Heart left ventricle (tissue), 13 donors: Measurements from ENCODE around the gene TTN.
"Not testable (repeated sequence)": the region's sequence is repeated elsewhere in the genome, so short reads cannot be mapped to it uniquely, and the experiment has no call there.

Experiments used
- CTCF ChIP-seq, 12 donors: fragments of 200-600 bp; sonication (generic) in 4 of 12; IDR thresholded peaks; one replicate each; pipeline versions ENCODE4 v1.5.0 to v1.8.0; 2018 to 2022; ENCODE audit warnings: antibody characterized with exemption in 12 of 12, mild to moderate bottlenecking in 5 of 12
- POLR2A ChIP-seq, 2 donors: fragments of 450-650 bp; IDR thresholded peaks; one replicate each; pipeline ENCODE4 v1.6.1; 2017; ENCODE audit warnings: antibody characterized with exemption in 2 of 2, mild to moderate bottlenecking in 2 of 2, moderate library complexity in 2 of 2
- donor health status: ischemic (EF 13 %, LVEDD 7.1; RV severe dilation, severe dysfunction).
- donor health status: DM: no; HTN: yes; CAD: no.
- donor health status: DM: no; HTN: no; CAD: no.
- donor health status: ischemic (EF 25% LVEDD 6.9; RV normal size, moderate dysfunction).
- donor health status: ischemic (EF 25% LVEDD 5.7; RV mildly dilated, moderate dysfunction).
- donor health status: ischemic (EF 35%, LVEDD 5.7; RV mildly dilated, moderate dysfunction).
- donor health status: nonischemic (EF 11% LVEDD 7.7; RV severe dilation, severe dysfunction).
- donor health status: DM: yes; HTN: yes; CAD: no.
- donor health status: PGD.
- donor health status: ischemic (EF 29% LVEDD 5.4; RV normal size, mild dysfunction).
- donor health status: nonischemic (EF 23%, LVEDD 6.1; RV moderate dilation, normal function).

GRCh38 chr2:178525010-178525409 lies 282.2 kb downstream of the TTN start:
- TF ChIP-seq POLR2A, CTCF (IDR thresholded peaks at IDR 0.05): not testable (repeated sequence)
